ENCODE data around the gene PEX10.
A peak's percentile ranks its signal among the peaks of the same experiment; 100 is the strongest.
"Not testable (repeated sequence)": the region's sequence is repeated elsewhere in the genome, so short reads cannot be mapped to it uniquely, and the experiment has no call there.

PEX10 gene

DNA sequence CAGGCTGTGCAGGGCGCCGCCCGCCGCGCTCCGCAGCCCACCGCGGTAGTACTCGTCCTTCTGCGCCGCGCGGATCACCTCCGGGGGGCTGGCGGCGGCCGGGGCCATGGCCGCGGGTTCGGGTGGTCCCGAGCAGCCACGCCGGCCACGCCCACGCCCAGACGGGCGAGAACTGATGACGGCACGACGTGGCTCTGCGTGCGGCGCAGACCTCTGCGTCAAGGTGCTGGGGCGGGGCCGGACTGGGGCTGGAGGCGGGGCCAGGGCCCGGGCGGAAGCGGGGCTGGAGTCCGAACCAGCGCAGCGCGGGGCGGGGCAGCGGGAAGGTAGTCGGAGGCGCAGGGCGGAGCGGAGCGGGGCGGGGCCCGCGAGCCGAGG lies at the start of gene PEX10:
Gene PEX10 (minus strand): TSS at position 170 of the 378 bp plus-strand sequence. CDS start 62 bp downstream, at position 108.
- peak; percentile 92 for DNase-seq

DNA sequence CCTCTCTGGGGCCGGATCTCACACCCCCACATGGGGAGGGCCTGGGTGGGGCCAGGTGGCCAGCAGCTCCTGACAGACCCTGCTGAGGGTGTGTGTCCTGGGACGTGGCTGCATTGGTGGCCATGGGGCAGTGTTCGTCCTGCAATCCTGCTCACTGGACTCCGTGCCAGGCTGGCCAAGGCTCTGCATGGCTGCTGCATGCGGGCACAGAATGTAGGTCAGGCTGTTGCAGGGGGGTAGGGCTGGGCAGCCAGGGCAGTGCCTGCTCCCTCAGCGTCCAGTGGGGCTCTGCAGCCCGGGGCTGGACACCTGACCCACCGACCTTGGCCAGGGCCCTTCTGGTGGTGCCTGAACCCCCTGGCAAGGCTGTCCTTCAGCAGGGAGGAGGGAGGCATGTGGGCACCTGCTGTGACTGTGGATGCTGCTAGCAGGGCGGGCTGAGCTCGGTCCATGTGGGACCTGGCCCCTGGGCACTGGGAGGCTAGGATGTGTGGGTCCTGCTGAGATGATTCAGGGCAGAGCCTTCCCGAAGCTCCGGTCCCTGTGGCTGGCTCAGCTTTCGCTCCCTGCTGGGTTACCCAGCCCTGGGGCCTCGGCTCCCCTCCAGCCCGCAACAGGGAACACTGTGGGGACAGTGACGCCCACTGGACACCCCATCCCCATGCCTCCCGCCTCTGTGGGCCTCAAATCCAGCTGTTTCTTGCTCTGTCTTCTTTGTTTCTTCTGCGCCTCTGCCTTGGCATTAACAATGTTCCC lies 48.8 kb upstream of the PEX10 start:
- DNase-seq = no peak

DNA sequence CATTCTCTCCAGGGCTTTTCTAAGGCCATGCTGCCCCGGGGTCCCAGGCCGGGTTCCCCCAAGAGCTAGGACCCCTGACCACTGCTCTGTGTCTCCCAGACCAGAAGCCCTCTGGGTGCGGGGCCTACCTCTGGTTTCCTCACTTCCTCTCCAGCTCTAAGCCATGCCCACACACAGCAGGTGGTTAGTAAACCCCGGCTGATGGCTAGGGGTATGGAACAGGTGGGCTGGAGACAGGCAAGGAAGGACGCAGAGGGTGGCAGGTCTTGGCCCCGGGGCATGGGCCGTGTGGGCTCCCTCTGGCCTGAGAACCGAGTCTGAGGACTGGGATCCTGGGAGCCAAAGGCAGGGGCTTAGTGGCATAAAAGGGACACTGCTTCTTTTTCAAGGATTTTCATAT lies 47.8 kb upstream of the PEX10 start:
- peak; percentile 28 for DNase-seq

DNA sequence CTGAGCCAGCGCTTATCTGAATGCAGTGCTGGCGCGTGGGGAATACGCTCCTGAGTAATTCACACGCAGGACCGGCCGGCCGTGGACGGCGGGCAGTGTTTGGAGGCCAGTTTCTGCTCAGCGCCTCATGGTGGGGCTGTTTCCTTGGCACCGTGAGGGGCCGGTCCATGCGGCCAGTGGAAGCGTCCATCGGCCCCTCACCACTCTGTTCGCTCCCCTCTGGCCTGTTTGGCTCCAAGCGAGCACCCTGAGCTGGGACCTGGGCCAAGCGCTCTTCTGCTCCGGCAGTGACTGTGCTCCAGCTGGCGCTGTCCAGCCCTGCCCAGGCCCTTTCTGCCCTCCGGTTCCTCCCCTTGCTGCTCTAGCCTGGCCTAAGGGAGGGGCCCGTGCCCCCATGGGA lies 47.4 kb upstream of the PEX10 start:
- no peak for DNase-seq

DNA sequence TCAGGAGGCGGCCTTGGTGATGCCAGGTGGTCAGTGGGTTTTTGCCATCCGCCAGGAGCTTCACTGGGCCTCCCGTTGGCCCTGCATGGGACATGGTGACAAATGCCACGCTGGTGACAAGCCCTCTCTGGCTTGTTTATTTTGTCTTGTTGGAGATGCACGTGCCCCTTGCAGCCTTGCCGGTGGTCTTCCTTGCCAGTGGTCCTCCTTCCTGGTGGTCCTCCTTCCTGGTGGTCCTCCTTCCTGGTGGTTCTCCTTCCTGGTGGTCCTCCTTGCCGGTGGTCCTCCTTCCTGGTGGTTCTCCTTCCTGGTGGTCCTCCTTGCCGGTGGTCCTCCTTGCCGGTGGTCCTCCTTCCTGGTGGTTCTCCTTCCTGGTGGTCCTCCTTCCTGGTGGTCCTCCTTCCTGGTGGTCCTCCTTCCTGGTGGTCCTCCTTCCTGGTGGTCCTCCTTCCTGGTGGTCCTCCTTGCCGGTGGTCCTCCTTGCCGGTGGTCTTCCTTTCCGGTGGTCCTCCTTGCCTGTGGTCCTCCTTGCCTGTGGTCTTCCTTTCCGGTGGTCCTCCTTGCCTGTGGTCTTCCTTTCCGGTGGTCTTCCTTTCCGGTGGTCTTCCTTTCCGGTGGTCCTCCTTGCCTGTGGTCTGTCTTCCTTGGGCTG lies 46.9 kb upstream of the PEX10 start:
- not testable (repeated sequence) for DNase-seq

DNA sequence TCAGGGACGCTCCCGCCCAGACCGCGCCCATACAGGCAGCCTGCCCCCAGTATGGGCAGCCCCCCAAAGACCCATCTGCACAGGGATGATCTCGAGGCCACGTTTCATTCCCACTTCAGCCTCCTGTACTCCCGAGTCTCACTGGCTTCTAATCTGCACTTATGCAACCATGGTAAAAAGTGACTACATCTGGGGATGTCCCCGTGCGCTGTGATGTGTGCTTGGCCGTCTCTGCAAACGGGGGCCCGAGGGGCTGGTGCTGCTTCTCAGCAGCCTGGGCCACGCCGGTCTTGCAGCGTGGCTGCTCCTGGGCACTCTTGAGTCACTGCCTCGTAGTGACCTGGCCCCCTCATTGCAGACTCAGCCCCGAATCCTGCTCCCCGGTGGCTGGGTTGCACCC lies 46.3 kb upstream of the PEX10 start:
- DNase-seq = no peak

DNA sequence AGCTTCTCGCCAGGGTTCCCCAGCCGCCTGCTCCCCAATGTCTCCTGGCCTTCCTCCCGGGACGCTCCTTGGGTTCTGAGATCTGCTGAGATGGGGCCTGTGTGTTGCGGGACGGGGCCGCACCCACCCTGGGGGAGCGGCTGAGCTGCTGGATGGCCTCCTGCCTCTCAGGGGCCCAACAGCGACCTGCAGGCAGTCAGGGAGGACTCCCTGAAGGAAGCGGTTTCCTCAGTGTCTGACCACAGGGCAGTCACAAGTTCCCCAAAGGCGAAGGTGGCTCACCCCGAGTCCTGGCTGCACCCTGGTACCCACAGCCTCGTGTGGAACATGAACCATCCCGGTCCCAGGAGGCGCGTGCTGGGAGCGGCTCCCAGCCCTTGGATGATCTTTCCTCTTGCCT lies 45.1 kb upstream of the PEX10 start:
- DNase-seq = no peak

DNA sequence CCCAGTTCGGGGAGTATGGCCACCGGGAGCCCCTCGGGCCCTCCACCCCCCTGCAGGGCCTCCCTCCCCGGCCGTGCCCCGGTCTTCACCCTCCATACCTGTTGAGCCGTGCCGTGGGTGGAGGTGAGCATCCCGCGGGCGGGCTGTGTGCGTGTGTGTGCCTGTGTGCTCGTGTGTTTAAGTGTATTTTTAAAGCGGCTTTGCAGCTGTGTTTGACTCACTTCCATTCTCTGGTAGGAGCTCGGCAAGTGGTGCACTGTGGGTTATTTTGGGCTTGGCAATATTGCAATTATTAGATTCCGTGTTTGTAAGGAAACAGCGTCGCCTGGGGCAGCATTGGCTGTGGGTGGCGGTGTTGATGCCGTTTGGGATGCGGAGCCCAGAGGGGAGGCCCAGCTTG lies 43.4 kb upstream of the PEX10 start:
- DNase-seq = peak; percentile 30

DNA sequence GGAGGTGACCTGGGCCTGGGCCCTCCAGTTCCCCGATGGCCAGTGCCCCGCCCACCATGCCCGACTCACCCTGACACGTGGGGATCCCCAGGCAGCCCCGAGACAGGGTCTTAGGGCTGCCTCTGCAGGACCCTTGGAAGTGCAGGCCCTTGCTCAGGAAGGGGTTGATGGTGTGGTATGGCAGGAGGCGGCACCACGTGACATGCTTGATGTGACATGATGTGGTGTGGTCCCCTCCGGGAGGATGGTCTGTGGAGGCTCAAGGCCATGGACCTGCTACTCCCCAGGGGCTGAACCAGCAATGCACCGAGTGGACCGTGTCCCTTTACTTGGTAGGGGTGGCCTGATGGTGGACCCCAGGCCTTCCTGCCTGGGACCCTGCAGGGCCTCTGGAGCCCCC lies 41.9 kb upstream of the PEX10 start:
- no peak for DNase-seq

DNA sequence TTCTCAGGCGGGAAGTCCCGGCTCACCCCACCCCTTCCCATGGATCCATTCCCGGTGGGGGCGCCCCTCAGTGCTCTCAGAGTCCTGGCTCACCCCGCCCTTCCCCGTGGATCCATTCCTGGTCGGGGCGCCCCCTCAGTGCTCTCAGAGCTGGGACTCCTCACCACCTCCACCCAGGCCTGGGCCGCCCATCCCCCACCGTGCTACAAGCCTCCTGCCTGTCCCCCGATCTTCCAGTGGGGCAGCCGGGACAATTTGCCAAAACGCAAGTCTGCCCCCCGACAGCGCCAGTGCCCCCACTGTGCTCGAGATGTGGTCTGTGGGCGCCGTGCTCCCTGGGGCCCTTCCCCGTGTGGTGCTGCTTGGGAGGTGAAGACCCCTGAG lies 40.6 kb upstream of the PEX10 start:
- DNase-seq = no peak

DNA sequence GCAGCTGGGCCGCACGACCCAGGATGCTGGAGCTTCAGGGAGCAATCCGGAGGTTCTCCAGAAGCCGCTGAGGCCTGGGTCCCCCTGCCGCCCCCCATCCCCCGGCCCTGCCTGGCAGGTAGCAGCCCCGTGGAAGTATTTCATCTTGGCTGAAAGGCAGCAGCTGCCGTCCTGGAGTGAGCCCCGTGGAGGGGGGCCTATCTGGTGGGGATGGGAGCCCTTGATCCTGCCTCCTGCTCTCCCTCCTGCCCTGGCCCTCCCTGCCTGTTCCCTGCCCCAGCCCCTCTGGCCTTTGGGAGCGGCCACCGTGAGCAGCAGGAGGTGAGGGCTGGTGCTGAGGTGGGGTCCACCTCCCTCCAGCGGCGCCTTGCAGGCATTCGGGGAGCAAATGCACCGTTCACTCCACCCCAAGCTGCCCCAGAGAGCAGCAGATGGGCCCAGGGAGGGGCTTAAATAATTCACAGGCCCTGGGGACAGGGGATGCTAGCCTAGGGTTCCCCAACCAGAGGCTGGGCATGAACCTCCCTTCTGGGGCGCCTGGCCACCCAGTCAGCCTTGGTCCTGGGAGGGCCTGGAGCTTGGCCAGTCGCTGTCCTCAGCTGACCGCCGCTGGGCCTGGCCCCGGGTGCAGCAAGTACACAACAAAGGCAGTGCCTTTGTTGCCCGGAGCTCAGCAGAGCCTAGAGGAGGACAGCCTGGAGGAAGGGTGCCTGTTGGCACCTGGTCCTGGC lies 40.0 kb upstream of the PEX10 start:
- DNase-seq = no peak

DNA sequence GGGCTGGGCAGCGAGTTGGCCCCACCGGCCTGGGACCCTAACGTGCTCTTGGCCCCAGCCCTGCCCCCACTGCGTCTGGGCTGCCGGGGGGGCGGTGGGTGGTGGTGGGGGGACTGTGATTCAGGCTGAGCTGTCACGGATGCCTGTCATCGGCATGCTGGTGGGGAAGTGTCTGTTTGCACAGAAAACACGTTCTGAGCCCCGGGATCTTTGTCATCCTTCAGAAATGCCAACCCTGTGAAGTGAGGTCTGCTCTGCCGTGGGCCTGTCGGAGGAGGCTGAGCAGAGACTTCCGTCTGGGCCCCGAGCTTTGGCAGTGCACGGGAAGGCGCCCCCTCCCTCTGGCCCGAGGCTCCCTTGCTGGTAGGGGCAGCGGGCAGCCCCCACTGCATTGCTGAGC lies 39.4 kb upstream of the PEX10 start:
- no peak for DNase-seq

DNA sequence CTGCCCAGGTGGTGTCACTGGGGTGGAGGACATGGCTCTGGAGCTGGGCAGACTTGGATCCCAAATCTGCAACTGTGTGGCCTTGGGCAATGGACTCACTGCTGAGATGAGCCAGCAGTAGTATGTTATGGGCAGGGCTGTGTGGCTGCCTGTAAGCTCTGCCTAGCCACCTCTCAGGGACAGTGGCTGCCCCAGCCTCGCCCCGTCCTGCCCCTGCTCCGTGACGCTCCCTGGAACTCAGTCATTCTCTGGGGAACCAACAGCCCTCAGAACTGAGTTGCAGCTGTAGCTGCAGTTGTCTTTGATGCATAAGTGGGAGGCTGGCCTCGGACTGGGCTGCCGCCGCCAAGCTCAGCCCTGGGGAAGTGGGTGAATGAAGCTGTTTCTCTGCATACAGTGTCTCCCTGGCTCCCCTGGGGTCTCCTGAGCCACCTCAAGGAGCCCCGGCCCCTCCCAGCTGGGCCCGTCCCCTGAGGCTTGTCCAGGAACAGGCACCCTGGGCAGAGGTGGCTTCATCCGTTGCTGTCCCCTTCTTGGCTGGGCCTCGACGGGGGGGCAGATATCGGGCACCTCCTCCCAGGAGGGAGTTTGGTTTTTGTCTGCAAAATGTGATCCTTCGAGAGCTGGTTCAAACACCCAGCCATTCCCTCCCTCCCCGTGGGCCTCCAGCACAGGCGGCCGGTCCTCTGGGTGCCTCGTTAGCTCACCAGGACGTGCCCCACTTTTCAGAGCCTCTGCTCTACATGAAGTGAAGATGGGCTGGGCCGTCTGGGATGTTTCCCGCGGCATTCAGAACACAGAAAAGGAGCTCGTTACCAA lies 37.5 kb upstream of the PEX10 start:
- no peak for DNase-seq

DNA sequence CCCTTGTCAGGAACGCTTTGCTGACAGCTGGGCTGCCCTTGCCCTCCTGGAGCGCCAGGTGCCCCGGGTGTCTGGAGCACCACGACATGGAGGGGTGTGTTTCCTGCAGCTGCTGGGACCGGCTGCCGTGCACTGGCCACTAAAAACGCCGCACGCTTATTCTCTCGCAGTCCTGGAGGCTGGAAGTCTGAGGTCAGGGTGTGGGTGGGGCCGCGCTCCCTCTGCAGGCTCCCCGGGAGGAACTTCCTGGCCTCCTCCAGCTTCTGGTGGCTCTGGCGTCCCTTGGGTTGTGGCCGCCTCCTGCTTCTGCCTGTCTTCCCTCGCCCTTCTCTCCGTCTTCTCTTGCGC lies 35.7 kb upstream of the PEX10 start:
- peak; percentile 63 for DNase-seq

DNA sequence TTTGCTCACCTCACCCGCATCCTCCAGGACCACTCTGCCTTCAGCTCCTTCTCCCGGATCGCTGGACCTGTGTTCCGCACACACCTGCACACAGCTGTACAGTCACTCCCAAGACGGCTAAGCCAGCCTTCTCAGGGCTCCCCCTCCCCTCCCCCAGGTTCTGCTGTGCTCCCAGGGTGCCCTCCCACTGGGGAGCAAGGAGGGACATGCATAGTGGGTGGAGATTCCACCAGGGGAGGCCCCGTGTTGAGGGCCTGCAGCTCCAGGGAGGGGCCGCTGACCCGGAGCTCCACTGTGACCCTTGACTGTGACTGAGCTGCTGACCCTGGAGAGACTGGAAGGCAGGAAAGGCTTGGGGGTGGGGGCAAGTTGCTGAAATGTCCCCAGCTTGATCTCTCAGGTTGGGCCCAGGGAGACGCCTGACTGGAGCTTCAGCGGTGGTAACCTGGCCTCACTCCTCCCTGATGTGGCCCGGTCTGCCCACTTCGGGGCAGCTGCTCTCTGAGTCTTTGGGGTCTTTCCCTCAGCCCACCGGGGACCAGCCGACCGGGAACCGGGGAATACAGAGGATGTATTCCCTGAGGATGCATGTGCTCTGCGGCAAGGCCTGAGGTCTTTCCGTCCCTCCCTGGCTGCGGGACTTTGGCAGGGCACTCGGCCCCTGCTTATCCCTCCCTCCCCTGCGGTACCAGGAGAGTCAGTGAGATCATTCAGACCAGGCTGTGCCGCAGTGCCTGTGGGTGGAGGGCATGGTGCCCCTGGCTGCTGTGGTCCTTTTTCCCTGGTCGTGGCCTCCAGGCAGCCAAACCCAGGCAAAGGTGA lies 35.1 kb upstream of the PEX10 start:
- no peak for DNase-seq

DNA sequence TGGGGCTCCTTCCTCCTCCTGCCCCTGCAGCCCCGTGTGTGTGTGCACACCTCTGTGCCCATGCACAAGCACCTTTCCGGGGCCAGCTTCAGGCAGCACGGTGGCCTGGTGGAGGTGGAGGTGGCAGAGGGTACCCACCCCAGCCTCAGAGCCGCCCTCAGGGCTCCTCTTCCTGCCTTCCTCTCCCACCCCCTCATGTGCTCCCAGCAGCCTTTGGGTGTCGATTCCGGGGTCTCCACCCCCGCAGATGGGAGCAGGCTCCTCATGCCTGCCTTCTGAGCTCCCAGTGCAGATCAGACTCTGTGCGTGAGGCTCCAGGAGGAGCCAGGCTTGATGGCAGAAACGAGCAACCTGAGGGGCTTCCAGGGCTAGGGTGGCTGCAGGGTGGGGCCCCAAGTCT lies 34.5 kb upstream of the PEX10 start:
- no peak for DNase-seq

DNA sequence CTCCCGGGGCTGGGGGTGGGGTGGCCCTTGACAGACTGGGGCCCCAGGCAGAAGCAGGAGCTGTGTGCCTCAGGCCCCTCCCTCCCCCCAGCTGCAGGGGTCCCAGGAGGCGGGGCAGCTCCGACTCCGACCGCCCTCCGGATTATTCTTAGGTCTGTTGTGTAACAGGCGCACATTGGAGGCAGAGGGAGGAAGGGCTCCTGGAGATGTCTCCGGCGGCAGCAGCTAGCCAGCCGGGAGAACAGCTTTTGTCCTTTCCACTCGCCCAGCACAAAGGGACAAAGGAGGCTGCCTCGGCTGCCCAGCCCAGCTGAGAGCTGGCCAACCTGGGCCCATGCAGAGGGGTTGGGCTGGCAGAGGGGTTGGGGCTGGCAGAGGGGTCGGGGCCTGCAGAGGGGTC lies 34.0 kb upstream of the PEX10 start:
- DNase-seq = no peak

DNA sequence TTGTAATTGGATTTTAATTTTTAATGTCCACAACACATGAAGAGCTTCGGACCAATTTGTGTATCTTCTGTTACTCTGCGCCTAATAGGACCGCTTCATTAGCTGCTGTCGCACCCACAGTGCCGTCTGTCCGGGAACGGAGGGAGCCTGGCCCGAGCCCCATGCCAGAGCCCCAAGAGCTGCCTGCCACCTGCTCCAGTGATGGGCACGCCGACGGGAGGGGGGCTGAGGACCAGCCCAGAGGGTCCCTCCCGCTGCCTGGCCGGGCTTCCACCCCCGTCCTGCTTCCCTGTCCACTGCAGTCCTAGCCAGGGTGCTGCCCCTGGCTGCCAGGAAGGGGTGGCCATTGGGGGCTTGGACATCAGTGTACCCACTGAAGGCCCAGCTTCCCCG lies 33.5 kb upstream of the PEX10 start:
- DNase-seq = no peak

DNA sequence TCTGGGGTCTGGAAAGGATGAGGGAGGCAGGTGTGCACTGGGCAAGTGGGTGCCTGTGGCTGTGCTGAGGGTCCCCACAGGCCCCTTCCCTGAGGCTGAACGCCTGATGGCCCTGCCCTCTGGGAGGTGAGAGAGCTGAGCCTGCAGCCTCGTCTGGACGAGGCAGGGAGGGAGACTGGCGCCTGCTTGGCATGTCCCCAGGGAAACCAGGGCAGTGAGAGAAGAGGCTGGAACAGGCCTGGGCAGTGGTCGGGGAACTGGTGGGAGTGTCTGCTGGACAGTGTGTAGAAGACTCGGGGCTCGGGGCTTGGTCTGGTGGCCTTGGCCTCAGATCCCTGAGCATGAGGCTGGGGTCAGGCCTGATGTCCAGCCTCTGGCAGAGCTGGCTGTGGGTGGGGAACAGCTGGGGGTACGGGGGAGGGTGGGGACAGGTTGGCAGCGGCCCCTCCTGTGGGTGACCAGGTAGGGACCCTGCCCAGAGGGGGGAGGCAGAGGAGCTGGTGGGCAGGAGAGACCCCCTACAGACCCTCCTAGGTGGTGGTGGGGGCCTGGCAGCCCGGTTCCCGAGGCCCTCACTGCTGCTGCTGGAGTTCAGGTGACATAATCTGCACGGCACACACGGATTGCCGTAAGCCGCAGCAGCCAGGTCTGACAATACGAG lies 32.9 kb upstream of the PEX10 start:
- no peak for DNase-seq

DNA sequence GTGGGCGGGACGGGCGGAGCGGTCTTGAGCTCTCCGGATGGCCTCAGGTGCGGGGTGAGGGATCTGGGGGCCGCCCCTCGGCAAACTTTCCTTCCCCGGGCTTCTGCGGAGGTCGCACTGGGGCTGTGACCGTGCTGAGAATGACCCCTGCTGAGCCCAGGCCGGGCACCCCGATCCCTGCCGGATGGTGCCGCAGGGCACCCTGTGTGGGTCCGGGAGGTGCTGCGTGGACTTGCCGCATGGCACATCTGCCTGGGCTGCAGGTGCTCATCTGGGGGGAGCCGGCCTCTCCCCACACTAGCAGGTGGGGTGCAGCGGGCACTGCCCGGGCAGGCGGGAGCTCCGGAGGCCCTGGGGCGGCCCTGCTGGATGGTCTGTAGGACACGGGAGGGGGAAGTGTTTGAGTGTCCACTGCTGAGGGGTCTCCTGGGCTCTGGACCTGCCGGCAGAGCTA lies 31.8 kb upstream of the PEX10 start:
- no peak for DNase-seq

DNA sequence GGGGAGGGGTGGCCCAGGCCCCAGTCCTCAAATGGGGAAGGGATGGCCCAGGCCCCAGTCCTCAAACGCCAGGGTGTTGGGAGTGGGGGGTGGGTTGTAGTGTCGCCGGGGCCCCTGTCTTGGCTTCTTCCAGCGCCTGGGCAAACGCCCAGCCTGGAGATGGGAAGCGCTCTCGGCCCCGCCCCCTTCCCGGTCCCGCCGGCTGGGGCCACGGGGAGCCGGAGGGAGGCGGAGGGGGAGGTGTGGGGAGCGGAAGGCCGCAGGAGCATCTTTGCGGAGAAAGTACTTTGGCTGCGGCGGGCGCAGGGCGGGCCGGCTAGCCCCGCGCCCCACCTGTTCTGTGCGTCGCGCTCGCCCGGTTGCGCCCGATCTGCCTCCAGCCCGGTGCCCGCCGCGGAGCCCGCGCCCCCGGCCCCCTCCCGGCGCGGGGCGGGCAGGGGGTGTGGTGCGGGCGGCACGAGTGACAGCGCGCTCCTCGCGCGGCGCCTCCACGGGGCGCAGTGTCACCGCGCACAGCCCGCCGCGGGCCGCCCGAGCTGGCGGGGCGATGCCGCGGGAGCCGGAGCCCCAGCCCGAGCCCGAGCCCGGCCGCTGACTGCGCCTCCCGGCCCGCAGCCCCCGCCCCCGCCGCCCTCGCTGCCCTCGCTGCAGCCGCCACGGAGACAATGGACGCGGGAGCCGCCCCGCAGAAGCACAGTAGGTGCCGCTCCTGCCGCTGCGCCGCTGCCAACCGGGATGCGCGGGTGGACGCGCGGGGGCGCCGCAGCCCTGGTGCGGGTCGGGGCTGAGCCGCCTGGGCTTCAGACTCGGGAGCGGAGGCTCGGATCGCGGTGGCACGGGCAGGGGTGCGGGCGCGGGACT lies 31.1 kb upstream of the PEX10 start:
- no peak for DNase-seq
